GM06990 (cell line): ENCODE results near the gene PANK4.

Experiments
- DNase-seq: peaks from one replicate; pipeline ENCODE4 v3.0.0-alpha.2; 2011; ENCODE audit not compliant: insufficient read length; ENCODE audit errors: extremely low read depth
- H3K27me3 ChIP-seq: replicated peaks from 2 replicates; pipeline ENCODE4 v1.6.0; 2011; ENCODE audit warnings: low read length; ENCODE audit not compliant: control insufficient read depth, insufficient read depth
- H3K36me3 ChIP-seq: 2 replicates; pipeline ENCODE4 v1.5.1; 2011; ENCODE audit warnings: low read length; ENCODE audit not compliant: control insufficient read depth, insufficient read depth
- H3K4me3 ChIP-seq: replicated peaks from 2 replicates; pipeline ENCODE4 v1.5.1; 2011; ENCODE audit warnings: low read depth, mild to moderate bottlenecking, control low read depth, low read length
- CTCF ChIP-seq: IDR thresholded peaks from 2 replicates; pipeline ENCODE4 v1.5.1; 2011; ENCODE audit warnings: low read length, control low read depth, mild to moderate bottlenecking, inconsistent platforms; ENCODE audit not compliant: insufficient read depth, poor library complexity, severe bottlenecking

The PANK4 gene

GRCh38 chr1:2465371-2466269, 60.8 kb downstream of the PANK4 start:
- Histone ChIP-seq H3K4me3 (no peak overlapping the region), H3K36me3 (no peaks in the 10 kb centered on the region), H3K27me3 (peaks cover 1% of the 10 kb centered on the region; the same call in 1 of the 2 replicates)
- DNase-seq, result no peak
- TF ChIP-seq CTCF, result no peak

GRCh38 chr1:2463396-2463795, 63.0 kb downstream of the PANK4 start:
- no peak overlapping the region for H3K4me3 ChIP-seq
- H3K27me3 ChIP-seq, result 0 out of 2 replicates have a peak, but pooled peaks cover 1% of the 10 kb centered on the region
- DNase-seq, result no peak

GRCh38 chr1:2462819-2463218, 63.6 kb downstream of the PANK4 start:
- Histone ChIP-seq H3K4me3 (no peak overlapping the region), H3K27me3 (peaks cover 1% of the 10 kb centered on the region; the same call in 1 of the 2 replicates), H3K36me3 (no peaks in the 10 kb centered on the region)
- no peak for TF ChIP-seq CTCF
- DNase-seq, result no peak

More at GRCh38 chr1:2463396-2463795, 63.0 kb downstream of the PANK4 start:
- no peaks in the 10 kb centered on the region for H3K36me3 ChIP-seq
- no peak for TF ChIP-seq CTCF

GRCh38 chr1:2460996-2461751, 65.2 kb downstream of the PANK4 start:
- TF ChIP-seq CTCF, result no peak
- Histone ChIP-seq H3K36me3 (no peaks in the 10 kb centered on the region), H3K4me3 (no peak overlapping the region), H3K27me3 (peaks cover 1% of the 10 kb centered on the region; the same call in 1 of the 2 replicates)
- no peak for DNase-seq

GRCh38 chr1:2460203-2460602, 66.2 kb downstream of the PANK4 start:
- H3K27me3 ChIP-seq, result peaks cover 1% of the 10 kb centered on the region; the same call in 1 of the 2 replicates
- DNase-seq, result no peak
- H3K4me3 ChIP-seq, result no peak overlapping the region
- H3K36me3 ChIP-seq, result no peaks in the 10 kb centered on the region
- TF ChIP-seq CTCF, result no peak
